Measurements from ENCODE around the gene ACAN.

ACAN gene

DNA sequence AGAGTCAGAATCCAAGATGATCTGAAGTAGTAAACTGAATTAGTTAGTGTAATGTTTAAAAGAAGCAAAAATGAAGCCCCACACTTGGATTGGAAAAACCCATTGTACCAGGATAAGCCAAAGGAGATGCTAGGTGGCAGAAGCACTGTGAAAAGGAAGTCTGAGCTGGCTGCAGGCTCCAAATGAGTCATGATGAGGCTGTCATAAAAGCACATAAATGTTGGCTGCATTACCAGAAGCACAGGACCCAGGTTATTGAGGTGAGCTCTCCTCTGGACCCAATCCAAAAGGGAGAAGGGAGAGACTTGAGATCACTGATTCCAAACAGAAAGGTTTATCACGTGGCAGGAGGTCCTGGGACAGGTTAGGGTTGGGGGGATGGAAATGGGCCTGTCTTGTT, 3.2 kb upstream of the ACAN start:
- in situ Hi-C loops (cut with HindIII; ENCODE audit: low sequenced_read_pairs): loop anchor here (5.0 kb wide), 1 partner anchor 52 kb away; no protein-coding TSS in a partner anchor

DNA sequence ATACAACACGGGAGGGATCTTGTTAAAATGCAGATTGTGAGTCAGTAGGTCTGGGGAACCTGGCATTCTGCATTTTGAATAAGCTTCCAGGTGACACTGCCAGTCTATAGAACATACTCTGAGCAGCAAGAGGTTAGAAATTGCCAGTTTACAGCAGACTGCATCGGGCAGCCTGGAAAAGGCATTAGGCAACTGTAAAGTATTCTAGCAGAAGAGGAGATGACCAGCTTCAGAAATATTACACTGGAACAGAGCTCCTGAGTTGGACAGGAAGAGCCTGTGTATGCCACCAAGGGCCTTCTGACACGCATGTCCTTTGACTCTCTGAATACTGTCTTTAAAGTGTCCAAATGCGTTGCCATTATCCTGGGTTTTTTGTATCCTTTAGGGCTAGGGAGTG, 2.5 kb upstream of the ACAN start:
- in situ Hi-C loops (cut with HindIII; ENCODE audit: low sequenced_read_pairs): loop anchor here (5.0 kb wide), 1 partner anchor 52 kb away; no protein-coding TSS in a partner anchor

DNA sequence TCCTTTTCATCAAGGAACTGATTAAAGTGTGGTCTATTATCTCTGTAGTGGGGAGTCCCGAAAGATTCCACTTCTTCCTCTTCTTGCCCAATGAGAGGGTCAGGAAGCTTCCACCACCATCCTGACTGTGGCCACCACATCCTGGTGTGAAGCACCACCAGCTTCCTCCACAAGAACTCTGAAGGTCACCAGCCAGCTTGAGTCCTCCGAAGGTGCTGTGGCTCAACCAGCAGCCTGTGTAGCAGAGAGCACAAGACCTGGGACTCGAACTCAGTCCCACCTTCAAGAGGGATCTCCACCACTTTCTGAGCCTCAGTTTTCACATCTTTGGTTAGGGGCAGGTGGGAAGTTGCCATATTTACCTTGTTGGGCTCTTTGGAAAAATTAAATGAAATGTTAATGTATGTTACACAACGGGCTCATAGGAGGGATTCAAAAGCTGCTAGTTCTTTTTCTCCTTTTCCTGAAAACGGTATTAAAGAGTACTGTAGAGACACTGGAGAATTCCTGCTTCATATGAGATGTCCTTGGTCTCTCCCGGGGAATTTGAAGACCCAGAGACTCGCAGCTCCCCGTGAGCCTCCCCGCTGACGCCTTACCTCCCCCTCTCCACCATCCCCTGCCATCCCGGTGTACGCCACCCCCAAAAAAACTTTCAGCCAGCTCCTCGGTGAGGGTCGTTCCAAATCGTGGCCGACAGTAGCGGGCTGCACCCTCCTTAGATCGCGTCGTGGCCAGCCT, 816 bp upstream of the ACAN start:
- in situ Hi-C loops (cut with HindIII; ENCODE audit: low sequenced_read_pairs): loop anchor here (5.0 kb wide), 1 partner anchor 50 kb away; no protein-coding TSS in a partner anchor

DNA sequence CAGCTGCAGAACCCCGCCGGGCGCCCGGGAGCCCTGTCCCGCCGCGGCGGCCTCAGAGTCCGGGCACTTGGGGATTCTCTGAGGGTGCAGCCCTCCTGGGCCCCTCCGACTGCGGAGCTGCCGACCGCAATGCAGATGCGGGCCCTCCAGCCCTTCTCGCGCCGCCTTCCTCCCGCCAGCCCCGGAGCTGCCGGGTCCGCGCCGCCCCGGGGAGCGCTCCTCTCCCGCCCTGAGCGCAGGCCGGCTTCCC, 320 bp upstream of the ACAN start:
- in situ Hi-C loops (cut with HindIII; ENCODE audit: low sequenced_read_pairs): loop anchor here (5.0 kb wide), 1 partner anchor 49 kb away; no protein-coding TSS in a partner anchor

DNA sequence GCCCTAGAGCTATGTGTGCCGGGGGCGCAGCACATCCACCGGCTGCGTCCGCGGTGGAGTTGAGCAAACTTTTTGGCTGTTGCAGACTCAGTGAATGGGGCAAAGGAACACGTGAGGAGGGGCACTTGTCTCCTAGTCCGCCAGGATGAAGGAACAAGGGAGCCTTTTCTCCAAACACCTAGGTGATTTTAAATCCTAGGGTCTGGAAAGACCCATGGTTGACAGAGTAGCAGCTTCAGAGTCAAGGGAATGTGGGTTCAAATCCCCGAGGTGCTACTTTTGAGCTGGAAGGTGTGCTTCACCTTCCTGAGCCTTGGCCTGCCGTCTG, 648 bp downstream of the ACAN start:
- in situ Hi-C loops (cut with HindIII; ENCODE audit: low sequenced_read_pairs): loop anchor here (5.0 kb wide), 1 partner anchor 48 kb away; no protein-coding TSS in a partner anchor

DNA sequence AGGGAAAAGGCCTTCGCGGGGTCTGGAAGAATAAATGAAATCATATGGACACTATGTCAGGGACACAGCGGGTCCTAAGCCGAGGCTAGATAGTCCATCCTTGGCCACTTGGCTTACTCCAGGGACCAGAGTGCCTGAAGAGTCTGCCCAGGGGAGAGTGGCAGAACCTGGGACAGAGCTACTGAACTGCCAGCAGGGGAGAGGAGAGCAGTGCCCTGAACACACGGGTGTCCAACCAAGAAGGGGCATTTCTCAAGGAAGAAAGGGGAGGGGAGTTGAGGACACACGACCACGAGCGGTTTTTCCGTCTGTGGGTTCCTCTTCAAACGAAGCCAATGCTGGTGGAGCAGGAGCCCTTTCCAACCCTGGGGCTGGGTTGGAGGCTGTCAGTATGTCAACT, 1.0 kb downstream of the ACAN start:
- in situ Hi-C loops (cut with HindIII; ENCODE audit: low sequenced_read_pairs): loop anchor here (5.0 kb wide), 1 partner anchor 48 kb away; no protein-coding TSS in a partner anchor

DNA sequence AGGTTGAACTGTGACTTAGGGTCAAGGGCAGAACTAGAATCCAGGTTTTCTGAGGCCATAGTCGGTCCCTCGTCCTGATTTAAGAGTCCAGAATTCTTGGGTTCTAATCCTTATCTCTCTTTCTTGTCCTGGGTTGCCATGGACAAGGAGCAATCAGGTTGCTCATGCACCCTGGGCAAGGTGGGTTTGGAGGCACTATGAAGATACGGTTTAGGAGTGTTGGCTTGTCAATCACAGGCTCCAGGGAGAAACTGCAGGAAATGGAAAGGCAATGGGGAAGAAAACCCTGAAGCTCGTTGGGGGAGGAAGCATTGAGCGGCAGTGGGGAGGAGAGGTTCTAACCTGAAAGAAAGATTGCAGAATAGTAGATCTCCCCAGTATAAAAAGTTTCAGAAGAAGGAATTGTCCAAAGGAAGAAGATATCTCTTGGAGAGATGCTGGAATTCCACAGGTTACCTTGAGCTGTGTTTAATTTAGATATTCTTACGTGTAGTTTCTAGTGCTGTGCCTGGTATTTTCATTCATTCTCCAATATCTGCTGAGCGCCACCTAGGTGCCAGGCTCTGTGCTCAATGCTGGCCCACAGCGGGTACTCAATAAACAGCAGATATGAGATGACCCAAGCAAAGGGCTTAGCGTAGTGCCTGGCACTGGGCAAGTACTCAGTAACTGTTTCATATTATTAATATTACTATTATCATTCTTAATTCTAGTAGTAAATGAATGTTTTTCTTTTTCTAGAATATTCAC, 2.0 kb downstream of the ACAN start:
- in situ Hi-C loops (cut with HindIII; ENCODE audit: low sequenced_read_pairs): no loop called here

DNA sequence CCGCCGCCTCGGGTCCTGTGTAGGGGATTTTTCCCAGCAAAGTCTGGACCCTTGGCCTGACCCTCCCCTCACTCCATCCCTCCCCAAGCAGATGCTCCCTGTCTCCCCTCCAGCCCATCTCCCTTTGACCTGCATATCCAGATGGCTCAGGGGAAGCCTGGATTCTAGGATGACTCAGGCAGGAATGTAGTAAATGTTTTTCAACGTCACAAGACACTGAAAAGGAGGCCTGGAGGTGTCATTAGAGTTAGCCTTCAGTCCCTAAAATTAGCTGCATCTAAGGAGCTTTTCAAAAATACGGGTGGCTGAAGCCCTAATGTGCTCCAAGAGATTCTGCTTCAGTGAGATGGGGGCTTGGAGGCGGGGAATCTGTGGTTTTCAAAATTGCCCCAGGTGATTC, 7.2 kb downstream of the ACAN start:
- in situ Hi-C loops (cut with HindIII; ENCODE audit: low sequenced_read_pairs): loop anchor here (5.0 kb wide), 2 partner anchors 38 to 72 kb away; no protein-coding TSS in a partner anchor

DNA sequence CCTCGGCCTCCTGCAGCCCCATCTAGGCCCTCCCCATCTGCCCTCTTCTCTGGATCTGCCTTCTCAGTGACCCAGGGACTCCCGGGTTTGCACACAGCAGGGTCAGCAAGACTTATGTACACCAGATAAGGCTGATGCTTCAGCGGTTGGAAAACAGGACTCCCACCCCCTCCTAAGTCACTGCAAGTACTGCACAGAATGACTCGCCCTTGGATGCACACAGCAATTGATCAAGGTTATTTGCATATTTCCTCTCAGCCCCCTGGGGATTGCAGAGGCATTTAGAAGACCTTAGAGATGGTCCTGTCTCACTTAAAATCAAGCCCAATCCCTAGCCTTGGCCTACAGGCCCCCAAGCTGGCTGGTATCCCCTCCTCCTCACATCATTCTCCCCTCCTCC, 8.9 kb downstream of the ACAN start:
- in situ Hi-C loops (cut with HindIII; ENCODE audit: low sequenced_read_pairs): loop anchor here (5.0 kb wide), 2 partner anchors 40 to 70 kb away; no protein-coding TSS in a partner anchor

DNA sequence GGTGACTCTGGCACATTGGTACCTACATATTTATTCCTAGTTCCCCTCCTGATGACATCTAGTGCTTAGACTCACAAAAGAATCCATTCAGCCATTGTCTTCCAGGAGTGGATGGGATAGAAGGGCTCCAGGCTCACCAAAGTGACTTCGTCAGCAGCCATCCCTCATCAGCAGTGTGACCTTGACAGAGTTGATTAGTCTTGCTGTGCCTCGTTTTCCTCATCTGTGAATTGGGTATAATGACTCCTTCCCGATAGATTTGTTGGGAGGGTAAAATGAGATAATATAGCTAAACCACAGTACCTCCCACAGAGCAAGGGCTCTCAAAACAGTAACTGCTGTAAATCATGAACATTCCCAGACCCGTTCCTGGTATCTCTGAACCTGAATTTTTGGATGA, 10.7 kb downstream of the ACAN start:
- in situ Hi-C loops (cut with HindIII; ENCODE audit: low sequenced_read_pairs): loop anchor here (5.0 kb wide), 2 partner anchors 42 to 68 kb away; no protein-coding TSS in a partner anchor

DNA sequence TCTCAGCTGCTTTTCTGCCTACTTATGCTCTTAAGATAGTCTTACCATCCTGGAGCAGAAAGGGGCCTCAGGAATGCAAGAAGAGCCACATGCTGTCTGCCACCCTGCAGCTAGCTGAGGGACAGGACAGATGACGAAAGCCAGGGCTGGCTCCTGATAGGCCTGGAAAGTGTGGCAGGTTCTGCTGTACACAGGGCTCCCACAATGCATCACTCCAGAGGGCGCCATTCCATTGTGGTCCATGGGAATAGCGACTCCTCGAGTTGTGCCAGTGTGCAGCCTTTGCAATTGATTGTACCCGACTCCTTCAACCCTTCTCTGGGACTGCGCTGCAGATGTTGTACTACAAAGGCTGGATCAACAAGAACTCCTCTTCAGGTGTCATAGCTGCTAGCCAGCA, 11.2 kb downstream of the ACAN start:
- in situ Hi-C loops (cut with HindIII; ENCODE audit: low sequenced_read_pairs): loop anchor here (5.0 kb wide), 2 partner anchors 42 to 68 kb away; no protein-coding TSS in a partner anchor

DNA sequence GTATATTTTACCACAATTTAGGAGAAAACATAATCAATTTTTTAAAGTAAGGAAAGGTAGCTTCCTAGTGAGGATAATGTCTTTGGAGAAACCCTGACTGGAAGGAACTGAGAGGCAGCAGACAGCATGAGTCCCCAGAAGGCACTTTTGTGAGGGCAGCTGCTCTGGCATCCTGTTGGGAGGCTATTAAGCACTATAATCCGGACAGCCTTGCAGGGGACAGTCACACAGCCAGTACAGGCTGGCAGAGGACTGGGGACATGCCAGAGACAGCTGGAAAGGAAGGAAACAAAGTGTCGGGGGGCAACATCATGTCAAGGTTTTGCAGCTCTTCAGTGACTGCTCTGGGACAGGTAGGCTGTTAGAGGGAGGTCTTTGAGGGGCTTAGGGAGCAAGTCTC, 15.7 kb downstream of the ACAN start:
- in situ Hi-C loops (cut with HindIII; ENCODE audit: low sequenced_read_pairs): no loop called here

DNA sequence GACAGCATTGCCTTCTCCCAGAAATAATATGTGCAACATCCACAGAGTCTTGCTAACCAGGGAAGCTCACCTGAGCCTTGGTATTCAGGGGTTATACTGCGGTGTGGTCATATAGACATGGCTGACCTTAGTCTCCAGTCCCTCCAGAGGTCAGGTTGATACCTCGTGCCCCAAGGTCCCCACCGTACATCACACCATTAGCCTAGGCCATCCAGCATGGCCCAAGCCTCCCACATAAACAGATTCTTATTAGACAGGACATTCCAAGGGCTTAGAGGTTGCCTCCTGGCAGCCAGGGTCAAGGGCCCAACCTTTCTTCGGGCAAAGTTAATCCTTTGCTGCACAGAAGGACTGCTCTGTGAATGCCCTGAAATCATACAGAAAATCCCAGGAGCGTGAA, 18.8 kb downstream of the ACAN start:
- in situ Hi-C loops (cut with HindIII; ENCODE audit: low sequenced_read_pairs): no loop called here

DNA sequence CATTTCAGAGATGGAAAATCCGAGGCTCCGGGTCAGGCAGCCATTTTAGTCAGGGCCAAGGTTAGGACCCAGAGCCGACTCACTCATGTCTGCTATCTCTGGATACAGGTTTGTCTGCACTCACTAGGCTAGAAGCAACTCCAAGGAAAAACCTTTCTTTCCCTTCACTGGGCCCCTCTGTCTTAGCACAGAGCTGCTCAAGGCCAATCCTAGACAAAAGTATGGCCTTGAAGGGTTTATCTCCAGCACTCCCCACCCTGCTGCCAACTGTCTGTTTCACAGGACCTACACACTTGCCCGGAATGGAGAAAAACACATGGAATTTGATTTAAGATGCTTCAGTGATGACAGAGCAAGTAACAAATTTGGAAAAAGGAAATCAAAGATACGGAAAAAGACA, 25.6 kb downstream of the ACAN start:
- in situ Hi-C loops (cut with HindIII; ENCODE audit: low sequenced_read_pairs): no loop called here

DNA sequence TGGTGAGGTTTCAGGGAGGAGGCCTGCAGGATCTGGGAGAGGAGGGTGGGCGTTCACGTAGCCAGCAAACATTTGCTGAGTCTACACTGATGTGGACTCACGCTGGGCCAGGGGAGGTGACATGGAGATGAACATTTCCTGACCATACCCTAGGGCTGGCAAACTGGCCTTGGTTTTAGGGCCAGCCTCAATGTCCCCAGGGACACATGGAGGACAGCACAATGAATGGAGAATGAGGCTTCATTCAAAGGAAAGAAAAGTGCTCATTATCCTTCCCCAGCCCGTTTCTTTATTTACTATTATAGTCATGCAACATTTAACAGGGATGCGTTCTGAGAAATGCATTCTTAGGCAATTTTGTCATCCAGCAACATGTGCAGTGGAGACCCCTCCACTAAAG, 26.8 kb downstream of the ACAN start:
- in situ Hi-C loops (cut with HindIII; ENCODE audit: low sequenced_read_pairs): no loop called here

DNA sequence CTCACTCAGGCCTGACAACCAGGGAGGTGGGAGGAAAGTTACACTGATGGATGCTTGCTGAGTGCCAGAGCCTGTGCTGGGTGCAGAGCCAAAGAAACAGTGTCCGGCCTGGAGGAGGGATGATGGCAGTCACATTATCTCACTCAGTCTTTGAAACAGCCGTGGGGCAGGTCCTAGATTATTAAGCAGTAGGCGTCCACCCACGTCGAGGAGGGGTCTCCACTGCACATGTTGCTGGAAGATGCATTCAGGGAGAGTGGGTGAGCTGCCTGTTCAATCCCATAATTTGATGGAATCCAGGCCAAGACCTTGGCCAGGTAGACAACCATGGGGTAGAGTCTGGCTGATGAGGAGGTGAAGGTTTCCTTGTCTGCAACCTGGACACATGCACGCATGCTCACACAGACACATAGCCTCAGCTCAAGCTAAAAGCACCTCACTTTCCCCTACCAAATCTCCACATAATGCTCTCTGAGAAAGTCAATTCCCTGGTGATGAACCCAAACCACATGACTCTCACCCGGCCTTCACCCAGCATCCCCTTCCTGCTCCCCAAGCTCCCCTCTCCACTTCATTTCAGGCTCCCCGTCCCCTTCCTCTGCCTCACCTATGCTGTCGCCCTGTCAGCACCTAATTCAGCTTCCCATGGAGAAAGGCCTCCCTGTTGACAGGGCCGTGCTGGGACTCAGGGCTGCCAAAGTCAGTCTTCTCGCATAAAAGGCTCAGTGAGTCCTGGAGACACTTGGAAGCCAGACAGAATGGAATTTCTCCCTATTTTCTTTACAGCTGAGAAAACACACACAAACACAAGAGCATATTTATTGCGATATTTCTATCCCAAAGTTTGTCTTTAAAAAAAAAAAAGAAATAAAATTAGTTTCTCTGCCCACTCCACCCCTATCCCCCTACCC, 29.8 kb downstream of the ACAN start:
- in situ Hi-C loops (cut with HindIII; ENCODE audit: low sequenced_read_pairs): no loop called here

DNA sequence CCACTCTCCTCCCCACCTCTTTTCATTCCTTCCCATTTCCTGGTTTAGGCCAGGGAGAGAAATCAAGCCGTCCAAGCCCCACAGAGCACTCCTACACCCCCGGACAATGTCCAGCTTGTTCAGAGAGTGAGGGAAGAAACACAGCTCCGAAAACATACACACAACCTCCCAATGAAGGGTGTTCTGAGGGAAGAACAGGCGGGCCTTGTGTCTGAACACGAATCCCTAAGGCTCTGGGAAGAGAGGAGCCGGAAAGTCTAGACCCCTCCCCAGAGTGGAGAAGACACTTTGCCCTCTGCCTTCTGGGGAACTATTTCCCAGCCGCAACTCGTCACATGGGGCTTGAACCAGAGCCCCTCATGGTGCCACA, 30.5 kb downstream of the ACAN start:
- in situ Hi-C loops (cut with HindIII; ENCODE audit: low sequenced_read_pairs): no loop called here

DNA sequence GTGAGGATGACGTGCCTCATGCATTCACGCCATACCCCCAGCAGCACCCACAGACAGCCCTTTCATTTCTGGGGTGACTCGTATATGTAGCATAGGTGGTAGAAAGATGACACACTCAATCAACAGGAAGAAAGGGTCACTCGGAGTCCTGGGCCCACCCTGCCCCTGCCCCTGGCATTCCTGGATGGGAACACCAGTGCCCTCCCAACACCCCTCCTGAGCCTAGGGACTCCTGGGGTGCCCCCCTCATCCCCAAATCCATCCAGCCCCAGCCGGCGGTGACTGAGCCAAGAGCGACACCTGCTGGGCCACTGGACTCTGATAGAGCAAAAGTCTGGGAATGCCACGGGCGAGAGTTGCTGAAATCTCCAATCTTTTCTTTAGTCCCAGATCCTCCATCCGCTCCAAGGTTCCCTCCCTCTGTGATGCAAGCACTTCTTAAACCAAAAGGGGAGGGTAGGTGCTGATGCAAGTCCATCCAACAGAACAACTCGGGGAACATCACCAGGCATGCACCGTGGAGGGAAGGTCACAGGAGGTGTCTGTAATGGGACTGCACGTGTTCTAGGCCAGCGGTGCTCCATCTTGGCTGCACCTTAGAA, 31.1 kb downstream of the ACAN start:
- in situ Hi-C loops (cut with HindIII; ENCODE audit: low sequenced_read_pairs): no loop called here

DNA sequence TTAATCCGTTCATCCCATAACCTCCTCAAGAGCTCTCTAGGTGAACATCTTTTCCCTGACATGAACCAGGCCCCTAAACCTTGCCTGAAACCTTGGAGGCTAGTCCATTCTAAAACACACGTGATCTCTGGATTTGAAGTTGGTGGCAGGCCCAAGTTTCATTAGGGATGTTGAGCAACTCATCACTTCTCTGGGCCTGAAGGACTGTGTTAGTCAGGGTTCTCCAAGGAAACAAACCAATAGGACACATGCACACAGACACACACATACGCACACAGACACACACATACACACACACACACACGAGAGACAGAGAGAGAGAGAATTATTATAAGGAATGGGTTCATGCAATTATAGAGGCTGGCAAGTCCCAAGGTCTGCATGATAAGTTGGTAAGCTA, 31.9 kb downstream of the ACAN start:
- in situ Hi-C loops (cut with HindIII; ENCODE audit: low sequenced_read_pairs): no loop called here

DNA sequence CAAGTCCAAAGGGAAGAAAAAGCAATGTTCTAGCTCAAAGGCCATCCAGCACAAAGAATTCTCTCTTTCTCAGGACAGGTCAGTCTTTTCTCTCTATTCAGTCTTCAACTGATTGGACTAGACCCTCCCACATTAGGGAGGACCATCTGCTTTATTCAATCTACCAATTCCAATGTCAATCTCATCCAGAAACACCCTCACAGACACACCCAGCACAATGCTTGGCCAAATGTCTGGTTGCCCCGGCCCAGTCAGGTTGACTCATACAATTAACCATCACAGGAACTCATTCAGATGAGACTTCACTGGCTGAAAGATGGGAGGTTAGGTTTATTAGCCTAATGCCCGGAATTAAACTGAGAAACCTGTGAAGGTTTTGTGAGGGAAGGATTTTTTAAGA, 32.4 kb downstream of the ACAN start:
- in situ Hi-C loops (cut with HindIII; ENCODE audit: low sequenced_read_pairs): no loop called here

DNA sequence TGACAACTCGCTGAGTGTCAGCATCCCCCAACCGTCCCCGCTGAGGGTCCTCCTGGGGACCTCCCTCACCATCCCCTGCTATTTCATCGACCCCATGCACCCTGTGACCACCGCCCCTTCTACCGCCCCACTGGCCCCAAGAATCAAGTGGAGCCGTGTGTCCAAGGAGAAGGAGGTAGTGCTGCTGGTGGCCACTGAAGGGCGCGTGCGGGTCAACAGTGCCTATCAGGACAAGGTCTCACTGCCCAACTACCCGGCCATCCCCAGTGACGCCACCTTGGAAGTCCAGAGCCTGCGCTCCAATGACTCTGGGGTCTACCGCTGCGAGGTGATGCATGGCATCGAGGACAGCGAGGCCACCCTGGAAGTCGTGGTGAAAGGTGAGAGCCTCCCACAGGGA, 35.4 kb downstream of the ACAN start:
- in situ Hi-C loops (cut with HindIII; ENCODE audit: low sequenced_read_pairs): no loop called here
